DMS153 treated with DMSO at 0.1 percent for 48 hours (cell line): ENCODE data around the gene REN.

Experiments used
- DNase-seq: peaks from one replicate; lab custom pipeline; 2025; ENCODE audit not compliant: unreplicated experiment; lab: John Stamatoyannopoulos, UW

Gene REN

DNA sequence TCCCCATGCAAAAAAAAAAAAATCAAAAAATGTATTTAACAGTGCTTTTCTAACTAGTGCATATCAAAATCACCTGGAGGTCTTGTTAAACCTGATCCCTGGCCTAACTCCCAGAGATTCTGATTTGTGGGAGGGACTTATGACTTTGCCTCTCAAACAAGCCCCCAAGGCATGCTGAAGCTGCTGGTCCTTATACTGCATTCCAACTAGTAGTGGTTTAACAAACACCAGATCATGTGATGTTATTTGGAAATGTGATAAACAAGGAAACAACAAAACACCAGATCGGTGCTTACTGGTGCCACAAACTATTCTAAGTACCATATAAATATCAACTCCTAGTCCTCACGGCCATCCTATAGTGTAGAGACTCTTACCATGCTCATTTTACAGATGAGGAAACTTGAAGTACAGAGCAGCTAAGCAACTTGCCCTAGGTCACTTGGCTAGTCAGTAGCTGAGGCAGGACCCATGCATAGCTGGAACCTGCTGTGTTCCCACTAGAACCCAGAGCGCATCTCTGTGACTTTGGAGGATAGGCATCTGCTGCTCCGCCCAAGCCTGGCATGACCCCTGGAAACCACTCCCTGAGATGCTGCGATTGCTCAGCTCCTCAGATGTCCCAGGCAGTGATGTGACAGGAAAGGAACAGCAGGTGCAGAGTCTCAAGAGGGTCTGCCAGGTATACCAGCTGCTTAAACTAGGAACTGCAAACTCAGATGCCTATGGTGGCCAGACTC, 55.1 kb downstream of the REN start:
- DNase-seq: no peak

DNA sequence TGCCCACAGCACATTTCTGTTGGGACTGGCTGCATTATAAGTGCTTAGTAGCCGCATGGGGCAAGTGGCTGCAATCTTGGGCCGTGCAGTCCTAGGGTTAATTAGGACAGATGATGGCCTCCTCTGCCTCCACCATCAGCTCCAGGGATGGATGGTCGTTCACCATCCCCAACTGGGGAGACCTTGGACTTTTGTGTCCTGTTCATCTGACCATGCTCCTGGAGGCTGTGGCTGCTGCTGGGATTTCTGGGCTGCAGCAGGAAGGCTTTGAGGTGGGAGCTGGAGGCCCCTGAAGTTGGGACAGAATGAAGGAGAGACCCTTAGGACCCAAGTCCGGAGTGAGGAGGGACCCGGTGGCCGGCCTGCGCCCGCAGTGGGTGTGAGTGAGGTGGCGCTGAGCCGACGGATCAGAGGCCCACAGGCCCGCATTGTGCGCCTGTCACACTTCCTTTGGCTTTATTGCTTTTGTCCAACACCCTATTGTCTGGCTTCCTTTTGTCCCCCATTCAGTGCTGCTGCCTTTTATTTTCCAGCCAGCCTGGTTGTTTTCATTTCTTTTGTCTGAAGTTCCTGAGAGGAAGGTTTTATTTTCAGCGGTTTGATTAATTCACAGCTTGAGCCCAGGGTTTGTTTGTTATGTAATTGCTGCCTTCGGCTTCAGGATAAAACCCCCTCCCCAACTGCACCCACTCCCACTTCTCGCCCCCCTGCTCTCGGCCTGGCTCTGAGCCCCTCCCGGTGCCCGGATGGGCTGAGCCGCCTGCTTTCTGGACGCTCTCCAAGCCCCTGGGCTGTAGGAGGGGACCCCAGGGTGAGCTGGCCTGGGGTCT, 57.6 kb downstream of the REN start:
- peak; percentile 95 for DNase-seq

DNA sequence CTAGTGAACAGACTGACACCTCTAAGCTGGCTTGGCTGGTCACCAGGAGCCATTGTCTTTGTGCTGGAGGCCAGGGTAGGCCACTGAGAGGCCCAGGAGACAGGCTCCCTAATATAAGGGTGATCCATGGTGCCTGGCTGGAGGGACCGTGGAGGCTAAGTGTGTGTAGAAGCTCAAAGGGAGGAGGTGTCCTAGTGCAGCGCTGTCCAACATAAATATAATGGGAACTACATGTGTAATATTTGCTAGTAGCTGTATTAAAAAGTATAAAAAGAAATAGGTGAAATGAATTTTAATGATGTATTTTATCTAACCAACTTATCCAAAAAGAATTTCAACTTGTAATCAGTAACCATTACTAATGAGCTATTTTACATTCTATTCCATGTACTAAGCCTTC, 58.2 kb downstream of the REN start:
- DNase-seq: no peak

DNA sequence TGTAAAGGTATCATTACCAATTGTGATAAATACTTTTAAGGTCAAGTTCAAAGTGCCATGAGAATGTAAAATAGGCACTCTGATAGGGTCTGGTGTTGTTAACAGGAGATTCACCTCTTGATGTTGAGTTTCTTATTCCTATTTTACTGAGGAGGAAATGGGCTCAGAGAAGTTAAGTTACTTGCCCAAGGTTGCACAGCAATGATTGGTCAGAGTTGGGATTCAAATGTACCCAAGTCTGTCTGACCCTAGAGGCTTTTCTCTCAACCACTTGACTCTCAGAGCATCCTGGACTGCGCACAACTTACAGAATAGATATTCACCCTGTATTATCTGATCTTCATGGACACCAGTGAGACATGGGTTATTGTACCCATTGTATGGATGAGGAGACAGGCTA, 59.3 kb downstream of the REN start:
- DNase-seq: no peak

DNA sequence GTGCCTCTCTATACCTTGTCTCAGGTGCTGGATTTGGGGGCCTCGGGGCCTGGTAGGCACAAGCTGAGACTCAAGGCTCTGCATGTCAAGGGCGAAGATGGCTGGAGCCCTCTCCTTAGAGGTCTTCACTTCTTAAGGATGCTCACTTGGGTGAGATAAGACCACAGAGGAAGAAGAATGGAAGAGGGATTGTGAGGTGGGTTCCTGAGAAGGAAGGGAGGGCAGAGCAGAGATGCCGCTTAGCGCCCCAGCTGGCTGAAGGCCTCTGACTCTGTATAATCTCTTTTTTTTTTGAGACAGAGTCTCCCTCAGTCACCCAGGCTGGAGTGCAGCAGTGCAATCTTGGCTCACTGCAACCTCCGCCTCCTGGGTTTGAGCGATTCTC, 61.0 kb downstream of the REN start:
- DNase-seq: no peak
